Measurements from ENCODE around the gene EIF2B1.

- TF ChIP-seq NFIC (IDR thresholded peaks at IDR 0.05; ENCODE audit: borderline replicate concordance): no peak
- no peak for TF ChIP-seq EP300 (IDR thresholded peaks at IDR 0.05; ENCODE audit: borderline replicate concordance in 1 of 2, low read depth in 1 of 2, low read length in 1 of 2)
- TF ChIP-seq, protein P1, sequence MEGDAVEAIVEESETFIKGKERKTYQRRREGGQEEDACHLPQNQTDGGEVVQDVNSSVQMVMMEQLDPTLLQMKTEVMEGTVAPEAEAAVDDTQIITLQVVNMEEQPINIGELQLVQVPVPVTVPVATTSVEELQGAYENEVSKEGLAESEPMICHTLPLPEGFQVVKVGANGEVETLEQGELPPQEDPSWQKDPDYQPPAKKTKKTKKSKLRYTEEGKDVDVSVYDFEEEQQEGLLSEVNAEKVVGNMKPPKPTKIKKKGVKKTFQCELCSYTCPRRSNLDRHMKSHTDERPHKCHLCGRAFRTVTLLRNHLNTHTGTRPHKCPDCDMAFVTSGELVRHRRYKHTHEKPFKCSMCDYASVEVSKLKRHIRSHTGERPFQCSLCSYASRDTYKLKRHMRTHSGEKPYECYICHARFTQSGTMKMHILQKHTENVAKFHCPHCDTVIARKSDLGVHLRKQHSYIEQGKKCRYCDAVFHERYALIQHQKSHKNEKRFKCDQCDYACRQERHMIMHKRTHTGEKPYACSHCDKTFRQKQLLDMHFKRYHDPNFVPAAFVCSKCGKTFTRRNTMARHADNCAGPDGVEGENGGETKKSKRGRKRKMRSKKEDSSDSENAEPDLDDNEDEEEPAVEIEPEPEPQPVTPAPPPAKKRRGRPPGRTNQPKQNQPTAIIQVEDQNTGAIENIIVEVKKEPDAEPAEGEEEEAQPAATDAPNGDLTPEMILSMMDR (IDR thresholded peaks at IDR 0.05): no peak
- no peak for TF ChIP-seq MEF2A (IDR thresholded peaks at IDR 0.05; ENCODE audit: borderline replicate concordance, low read depth)
- no peak for TF ChIP-seq SIN3A (IDR thresholded peaks at IDR 0.05; ENCODE audit: borderline replicate concordance, low read depth, low read length)
- TF ChIP-seq, protein P2, sequence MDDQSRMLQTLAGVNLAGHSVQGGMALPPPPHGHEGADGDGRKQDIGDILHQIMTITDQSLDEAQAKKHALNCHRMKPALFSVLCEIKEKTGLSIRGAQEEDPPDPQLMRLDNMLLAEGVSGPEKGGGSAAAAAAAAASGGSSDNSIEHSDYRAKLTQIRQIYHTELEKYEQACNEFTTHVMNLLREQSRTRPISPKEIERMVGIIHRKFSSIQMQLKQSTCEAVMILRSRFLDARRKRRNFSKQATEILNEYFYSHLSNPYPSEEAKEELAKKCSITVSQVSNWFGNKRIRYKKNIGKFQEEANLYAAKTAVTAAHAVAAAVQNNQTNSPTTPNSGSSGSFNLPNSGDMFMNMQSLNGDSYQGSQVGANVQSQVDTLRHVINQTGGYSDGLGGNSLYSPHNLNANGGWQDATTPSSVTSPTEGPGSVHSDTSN (IDR thresholded peaks at IDR 0.05): no peak
- TF ChIP-seq MAX (IDR thresholded peaks at IDR 0.05; ENCODE audit: low read depth): no peak
- no peak for TF ChIP-seq RCOR1 (IDR thresholded peaks at IDR 0.05; ENCODE audit: low read length)
- TF ChIP-seq GABPA (IDR thresholded peaks at IDR 0.05; ENCODE audit: low read depth): no peak
- no peak for TF ChIP-seq EZH2phosphoT487 (IDR thresholded peaks at IDR 0.05; ENCODE audit: borderline replicate concordance, low read depth)
- TF ChIP-seq, protein P3, sequence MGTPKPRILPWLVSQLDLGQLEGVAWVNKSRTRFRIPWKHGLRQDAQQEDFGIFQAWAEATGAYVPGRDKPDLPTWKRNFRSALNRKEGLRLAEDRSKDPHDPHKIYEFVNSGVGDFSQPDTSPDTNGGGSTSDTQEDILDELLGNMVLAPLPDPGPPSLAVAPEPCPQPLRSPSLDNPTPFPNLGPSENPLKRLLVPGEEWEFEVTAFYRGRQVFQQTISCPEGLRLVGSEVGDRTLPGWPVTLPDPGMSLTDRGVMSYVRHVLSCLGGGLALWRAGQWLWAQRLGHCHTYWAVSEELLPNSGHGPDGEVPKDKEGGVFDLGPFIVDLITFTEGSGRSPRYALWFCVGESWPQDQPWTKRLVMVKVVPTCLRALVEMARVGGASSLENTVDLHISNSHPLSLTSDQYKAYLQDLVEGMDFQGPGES (IDR thresholded peaks at IDR 0.05; ENCODE audit: low read depth, low read length): no peak
- TF ChIP-seq POLR2AphosphoS5 (IDR thresholded peaks at IDR 0.05; ENCODE audit: low read depth, low read length): no peak
- TF ChIP-seq RXRA (IDR thresholded peaks at IDR 0.05; ENCODE audit: borderline replicate concordance, low read depth): no peak
- TF ChIP-seq MXI1 (IDR thresholded peaks at IDR 0.05; ENCODE audit: low read depth, low read length): no peak
These were observed 14.9 kb upstream of the EIF2B1 start for GRCh38 chr12:123648401-123648800.
